HEK293 (cell line): Measurements from ENCODE around the gene POLR3GL.

Experiments
- CTCF ChIA-PET: fragments of 350-600 bp; formaldehyde crosslinking; extraction: SDS; loops from one replicate; lab custom pipeline; 2021; ENCODE audit warnings: antibody characterized with exemption; lab: Yijun Ruan, JAX
- POLR2A ChIA-PET: fragments of 300-600 bp; formaldehyde crosslinking; extraction: SDS; loops from one replicate; lab custom pipeline; 2020; ENCODE audit warnings: antibody characterized with exemption, inconsistent platforms; lab: Yijun Ruan, JAX
- H3K27ac ChIP-seq: fragments of 200-500 bp; sonication (Bioruptor generic); 2 replicates; pipeline ENCODE4 v1.5.1; 2014; ENCODE audit warnings: low read depth, low read length, control low read depth, inconsistent platforms; ENCODE audit errors: extremely low read depth
- H3K36me3 ChIP-seq, 2 experiments: fragments of 200-500 bp in 1 of 2; sonication (Bioruptor generic) in 1 of 2; 1 replicate in 1 of 2; 2 replicates in 1 of 2; pipeline ENCODE4 v1.5.1; 2014 to 2017; ENCODE audit warnings: inconsistent platforms in 2 of 2, low read length in 2 of 2; ENCODE audit not compliant: control insufficient read depth in 2 of 2, insufficient read depth in 1 of 2
- H3K4me1 ChIP-seq: fragments of 200-500 bp; sonication (Bioruptor generic); 2 replicates; pipeline ENCODE4 v1.5.1; 2014; ENCODE audit warnings: mild to moderate bottlenecking, low read length, inconsistent platforms; ENCODE audit not compliant: control insufficient read depth, insufficient read depth
- H3K4me3 ChIP-seq: 2 replicates; pipeline ENCODE4 v1.5.1; 2011; ENCODE audit warnings: low read depth, mild to moderate bottlenecking, control low read depth, low read length, moderate library complexity
- H3K9me3 ChIP-seq: fragments of 200-500 bp; sonication (Bioruptor generic); 2 replicates; pipeline ENCODE4 v1.5.1; 2014; ENCODE audit warnings: low read depth, low read length, inconsistent platforms; ENCODE audit not compliant: control insufficient read depth, insufficient read depth
- GFI1B ChIP-seq: fragments of 450-650 bp; formaldehyde crosslinking; IDR thresholded peaks from 2 replicates; pipeline ENCODE4 v1.5.1; 2016; ENCODE audit warnings: missing biosample characterization, missing genetic modification characterization
- KLF9 ChIP-seq: fragments of 450-650 bp; formaldehyde crosslinking; IDR thresholded peaks from 2 replicates; pipeline ENCODE4 v1.5.1; 2016; ENCODE audit warnings: missing biosample characterization, missing genetic modification characterization, low read depth
- MZF1 ChIP-seq: fragments of 450-650 bp; formaldehyde crosslinking; IDR thresholded peaks from 2 replicates; pipeline ENCODE4 v1.5.1; 2017; ENCODE audit warnings: missing biosample characterization, missing genetic modification characterization, borderline replicate concordance
- TRIM28 ChIP-seq: IDR thresholded peaks from 2 replicates; pipeline ENCODE4 v1.6.1; 2011; ENCODE audit warnings: low read length, control low read depth, borderline replicate concordance
- ZFHX2 ChIP-seq: fragments of 450-650 bp; formaldehyde crosslinking; conservative IDR thresholded peaks from 2 replicates; pipeline ENCODE4 v1.5.1; 2016; ENCODE audit warnings: missing biosample characterization, missing genetic modification characterization
- ZFP3 ChIP-seq: fragments of 450-650 bp; formaldehyde crosslinking; IDR thresholded peaks from 2 replicates; pipeline ENCODE4 v1.5.1; 2016; ENCODE audit warnings: low read depth, missing biosample characterization, missing genetic modification characterization
- ZFP41 ChIP-seq: fragments of 450-650 bp; formaldehyde crosslinking; IDR thresholded peaks from 2 replicates; pipeline ENCODE4 v1.5.1; 2016; ENCODE audit warnings: missing biosample characterization, missing genetic modification characterization, borderline replicate concordance
- ZNF114 ChIP-seq: fragments of 450-650 bp; formaldehyde crosslinking; IDR thresholded peaks from 2 replicates; pipeline ENCODE4 v1.5.0; 2017; ENCODE audit warnings: missing biosample characterization, missing genetic modification characterization
- ZNF350 ChIP-seq: fragments of 450-650 bp; formaldehyde crosslinking; IDR thresholded peaks from 2 replicates; pipeline ENCODE4 v1.5.0; 2017; ENCODE audit warnings: missing biosample characterization, mild to moderate bottlenecking, missing genetic modification characterization
- ZNF433 ChIP-seq: fragments of 450-650 bp; formaldehyde crosslinking; IDR thresholded peaks from 2 replicates; pipeline ENCODE4 v1.5.1; 2016; ENCODE audit warnings: missing biosample characterization, missing genetic modification characterization, low read depth
- ZNF610 ChIP-seq: fragments of 450-650 bp; formaldehyde crosslinking; IDR thresholded peaks from 2 replicates; pipeline ENCODE4 v1.5.1; 2016; ENCODE audit warnings: missing biosample characterization, missing genetic modification characterization, borderline replicate concordance
- ZNF837 ChIP-seq: fragments of 450-650 bp; formaldehyde crosslinking; IDR thresholded peaks from 2 replicates; pipeline ENCODE4 v1.5.1; 2016; ENCODE audit warnings: missing biosample characterization, missing genetic modification characterization
- TF ChIP-seq, protein P1 (sequence below): fragments of 450-650 bp; formaldehyde crosslinking; IDR thresholded peaks from 2 replicates; pipeline ENCODE4 v1.5.1; 2017; ENCODE audit warnings: missing biosample characterization, mild to moderate bottlenecking, missing genetic modification characterization, moderate library complexity
- TF ChIP-seq, protein P2 (sequence below): fragments of 450-650 bp; formaldehyde crosslinking; IDR thresholded peaks from 2 replicates; pipeline ENCODE4 v1.5.1; 2016; ENCODE audit warnings: missing biosample characterization, missing genetic modification characterization
- TF ChIP-seq, protein P3 (sequence below): fragments of 450-650 bp; formaldehyde crosslinking; IDR thresholded peaks from 2 replicates; pipeline ENCODE4 v1.5.1; 2016; ENCODE audit warnings: missing biosample characterization, missing genetic modification characterization, low read depth

Gene POLR3GL

DNA sequence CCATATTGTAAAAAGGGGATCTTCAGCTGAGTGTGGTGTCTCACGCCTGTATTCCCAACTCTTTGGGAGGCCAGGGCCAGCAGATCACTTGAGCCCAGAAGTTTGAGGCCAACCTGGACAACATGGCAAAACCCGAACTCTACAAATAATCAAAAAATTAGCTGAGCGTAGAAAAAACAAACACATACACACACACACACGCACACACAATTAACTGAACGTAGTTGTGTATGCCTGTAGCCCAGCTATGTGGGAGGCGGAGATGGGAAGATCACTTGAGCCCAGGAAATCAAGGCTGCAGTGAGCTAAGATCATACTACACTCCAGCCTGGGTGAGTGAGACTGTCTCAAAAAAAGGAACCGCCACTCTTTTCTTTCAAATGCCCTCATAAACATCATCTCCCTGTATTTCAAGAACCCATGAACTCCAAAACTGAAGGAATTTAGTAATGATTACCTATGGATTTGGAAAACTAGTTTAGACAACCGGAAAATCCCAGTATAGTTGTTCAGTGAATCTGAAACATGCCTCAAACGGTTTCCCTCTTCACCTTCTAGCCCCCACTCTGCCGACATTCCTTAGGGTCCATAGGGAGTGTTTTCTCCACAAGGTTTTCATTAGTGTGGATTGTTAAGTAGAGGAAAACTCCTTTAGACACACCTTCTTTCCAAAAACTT is 27.4 kb downstream of the POLR3GL start (continued):
- TF ChIP-seq ZFP41 (tag by site-specific recombination) = no peak
- TF ChIP-seq TRIM28 = no peak
- no peak for TF ChIP-seq ZNF837
- TF ChIP-seq GFI1B = no peak
- TF ChIP-seq, protein P1, sequence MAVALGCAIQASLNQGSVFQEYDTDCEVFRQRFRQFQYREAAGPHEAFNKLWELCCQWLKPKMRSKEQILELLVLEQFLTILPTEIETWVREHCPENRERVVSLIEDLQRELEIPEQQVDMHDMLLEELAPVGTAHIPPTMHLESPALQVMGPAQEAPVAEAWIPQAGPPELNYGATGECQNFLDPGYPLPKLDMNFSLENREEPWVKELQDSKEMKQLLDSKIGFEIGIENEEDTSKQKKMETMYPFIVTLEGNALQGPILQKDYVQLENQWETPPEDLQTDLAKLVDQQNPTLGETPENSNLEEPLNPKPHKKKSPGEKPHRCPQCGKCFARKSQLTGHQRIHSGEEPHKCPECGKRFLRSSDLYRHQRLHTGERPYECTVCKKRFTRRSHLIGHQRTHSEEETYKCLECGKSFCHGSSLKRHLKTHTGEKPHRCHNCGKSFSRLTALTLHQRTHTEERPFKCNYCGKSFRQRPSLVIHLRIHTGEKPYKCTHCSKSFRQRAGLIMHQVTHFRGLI (tag by site-specific recombination) = no peak
- 0 out of 2 replicates have a peak, but pooled peaks have one; percentile 15 for TF ChIP-seq ZFHX2 (tag by site-specific recombination)
- peak; percentile 69 for TF ChIP-seq MZF1 (tag by site-specific recombination)

DNA sequence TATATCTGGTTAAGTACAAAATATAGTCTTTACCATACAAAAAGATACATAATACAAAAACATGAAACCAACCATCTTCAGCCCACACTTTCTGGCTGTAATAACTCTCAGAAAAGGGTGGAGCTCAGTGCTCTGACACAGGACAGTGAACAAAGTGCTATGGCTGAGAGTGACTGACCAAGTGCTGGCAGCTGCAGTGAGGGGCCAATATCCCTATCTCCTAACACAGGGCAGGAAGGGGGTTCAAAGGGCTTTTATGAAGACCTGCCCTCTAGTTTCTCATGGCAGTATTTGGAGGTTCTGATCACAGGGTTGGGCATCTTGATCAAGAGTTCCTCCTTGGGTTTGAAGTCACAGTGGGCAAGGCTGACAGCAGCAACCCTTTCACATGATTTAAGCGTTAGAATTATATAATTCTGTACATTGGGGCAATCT is 28.0 kb downstream of the POLR3GL start:
- Histone ChIP-seq H3K4me1 (peaks cover 7% of the 10 kb centered on the region; the same call in 1 of the 2 replicates), H3K9me3 (no peaks in the 10 kb centered on the region), H3K27ac (no peak overlapping the region), H3K36me3 (peaks cover 5 to 30% of the 10 kb centered on the region in 2 experiments; a peak in 2 of 3 replicates), H3K4me3 (no peak overlapping the region)
- TF ChIP-seq ZNF350 (tag by site-specific recombination) (no peak), ZNF114 (tag by site-specific recombination) (no peak), ZFP3 (tag by site-specific recombination) (no peak), ZNF610 (no peak), KLF9 (no peak)
- TF ChIP-seq, protein P2, sequence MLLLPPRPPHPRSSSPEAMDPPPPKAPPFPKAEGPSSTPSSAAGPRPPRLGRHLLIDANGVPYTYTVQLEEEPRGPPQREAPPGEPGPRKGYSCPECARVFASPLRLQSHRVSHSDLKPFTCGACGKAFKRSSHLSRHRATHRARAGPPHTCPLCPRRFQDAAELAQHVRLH (tag by site-specific recombination) = no peak
- CTCF ChIA-PET = interaction anchor here (0.6 to 7.3 kb wide), 6 partner anchors 13 to 102 kb away, joined by 3 to 80 read pairs (median 3); no protein-coding TSS in a partner anchor
- POLR2A ChIA-PET = interaction anchor here (0.6 to 2.2 kb wide), 2 partner anchors 13 to 134 kb away, joined by 3 to 7 read pairs; partner anchors contain the start of gene PIAS3

DNA sequence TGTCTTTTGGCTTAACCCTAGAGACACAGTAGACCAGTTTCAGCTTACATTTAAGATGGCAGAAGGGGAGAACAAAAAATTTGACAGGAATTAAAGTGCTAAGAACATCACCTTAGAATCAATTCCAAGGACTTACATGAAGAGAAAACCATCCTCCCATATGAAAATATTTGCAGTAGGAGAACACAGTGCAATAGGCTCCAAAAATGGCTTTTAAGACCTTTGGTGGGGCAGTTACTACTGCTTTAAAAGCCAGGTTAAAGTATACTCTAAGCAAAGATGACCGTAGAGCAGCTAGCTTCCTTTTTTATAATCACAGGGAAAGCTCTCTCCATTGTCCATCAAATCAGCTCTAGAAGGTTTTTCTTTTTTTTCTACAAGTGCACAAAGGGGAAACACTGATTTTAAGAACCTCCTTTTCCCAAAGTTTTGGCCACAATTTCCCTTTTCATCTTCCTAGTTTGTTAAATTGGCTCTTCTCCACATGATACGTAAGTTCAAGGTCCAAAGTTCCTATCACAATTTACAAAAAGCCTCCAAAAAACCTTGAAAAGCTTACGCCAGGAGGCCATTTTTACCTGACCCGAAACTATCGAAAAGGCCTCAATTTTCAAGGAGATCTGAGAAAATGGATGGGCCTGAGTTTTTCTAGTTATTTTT is 28.6 kb downstream of the POLR3GL start:
- POLR2A ChIA-PET = interaction anchor here (0.6 to 2.2 kb wide), 3 partner anchors 13 to 134 kb away, joined by 3 to 7 read pairs (median 3); partner anchors contain the start of gene PIAS3
- H3K27ac ChIP-seq = no peak overlapping the region
- H3K36me3 ChIP-seq = peaks cover 5 to 30% of the 10 kb centered on the region in 2 experiments; a peak in 2 of 3 replicates
- H3K4me1 ChIP-seq = peaks cover 7% of the 10 kb centered on the region; the same call in 1 of the 2 replicates
- no peaks in the 10 kb centered on the region for H3K9me3 ChIP-seq
- CTCF ChIA-PET = interaction anchor here (0.6 to 7.3 kb wide), 8 partner anchors 12 to 102 kb away, joined by 3 to 80 read pairs (median 3); no protein-coding TSS in a partner anchor
- no peak overlapping the region for H3K4me3 ChIP-seq
- no peak for TF ChIP-seq ZNF433 (tag by site-specific recombination)
- TF ChIP-seq, protein P3, sequence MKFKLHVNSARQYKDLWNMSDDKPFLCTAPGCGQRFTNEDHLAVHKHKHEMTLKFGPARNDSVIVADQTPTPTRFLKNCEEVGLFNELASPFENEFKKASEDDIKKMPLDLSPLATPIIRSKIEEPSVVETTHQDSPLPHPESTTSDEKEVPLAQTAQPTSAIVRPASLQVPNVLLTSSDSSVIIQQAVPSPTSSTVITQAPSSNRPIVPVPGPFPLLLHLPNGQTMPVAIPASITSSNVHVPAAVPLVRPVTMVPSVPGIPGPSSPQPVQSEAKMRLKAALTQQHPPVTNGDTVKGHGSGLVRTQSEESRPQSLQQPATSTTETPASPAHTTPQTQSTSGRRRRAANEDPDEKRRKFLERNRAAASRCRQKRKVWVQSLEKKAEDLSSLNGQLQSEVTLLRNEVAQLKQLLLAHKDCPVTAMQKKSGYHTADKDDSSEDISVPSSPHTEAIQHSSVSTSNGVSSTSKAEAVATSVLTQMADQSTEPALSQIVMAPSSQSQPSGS (tag by site-specific recombination) = no peak
- TF ChIP-seq, all 188 proteins: peak for 0
